Osteocyte (in vitro differentiated cells): ENCODE results near the gene BRAT1. TPM values are rescaled to one million over a fixed set of nuclear protein-coding genes. Genes with fewer than 3 reads are reported as not detected.

Source experiments
- DNase-seq: peaks from one replicate; pipeline ENCODE4 v3.0.0; 2021; ENCODE audit warnings: mixed read lengths; ENCODE audit not compliant: unreplicated experiment; ENCODE audit errors: extremely low spot score
- H3K27ac Mint-ChIP-seq: one replicate; pipeline ENCODE4 v1.8.0; 2021; ENCODE audit warnings: mild to moderate bottlenecking, mixed read lengths; ENCODE audit not compliant: unreplicated experiment
- H3K27me3 Mint-ChIP-seq: one replicate; pipeline ENCODE4 v1.8.0; 2021; ENCODE audit warnings: mixed read lengths; ENCODE audit not compliant: unreplicated experiment
- H3K36me3 Mint-ChIP-seq: one replicate; pipeline ENCODE4 v1.8.0; 2021; ENCODE audit warnings: mixed read lengths; ENCODE audit not compliant: unreplicated experiment
- H3K4me1 Mint-ChIP-seq: one replicate; pipeline ENCODE4 v1.8.0; 2021; ENCODE audit warnings: mixed read lengths; ENCODE audit not compliant: unreplicated experiment
- H3K4me3 Mint-ChIP-seq: one replicate; pipeline ENCODE4 v1.8.0; 2021; ENCODE audit warnings: mild to moderate bottlenecking, moderate library complexity, mixed read lengths; ENCODE audit not compliant: unreplicated experiment
- H3K9me3 Mint-ChIP-seq: one replicate; pipeline ENCODE4 v1.8.0; 2021; ENCODE audit warnings: mixed read lengths; ENCODE audit not compliant: unreplicated experiment
- CTCF ChIP-seq: fragments of 200-600 bp; sonication (generic); IDR thresholded peaks from 2 replicates; pipeline ENCODE4 v1.5.0; 2021; ENCODE audit warnings: antibody characterized with exemption, mild to moderate bottlenecking, moderate library complexity
- total RNA-seq: library from RNA; stranded (reverse); gene quantifications from 2 replicates; pipeline ENCODE4 v1.2.1, GENCODE V29; 2021

The BRAT1 gene
- total RNA-seq, 1 donor from 2014 or later: 27.8 TPM

GRCh38 chr7:2542916-2543871 is 12.1 kb downstream of the BRAT1 start:
- H3K9me3 Mint-ChIP-seq: no peaks in the 10 kb centered on the region
- no peak for TF ChIP-seq CTCF
- no peak overlapping the region for H3K27ac Mint-ChIP-seq
- no peak overlapping the region for H3K4me3 Mint-ChIP-seq
- peaks cover 22% of the 10 kb centered on the region for H3K36me3 Mint-ChIP-seq
- DNase-seq: no peak
- H3K27me3 Mint-ChIP-seq: no peaks in the 10 kb centered on the region
- H3K4me1 Mint-ChIP-seq: no peaks in the 10 kb centered on the region

DNA sequence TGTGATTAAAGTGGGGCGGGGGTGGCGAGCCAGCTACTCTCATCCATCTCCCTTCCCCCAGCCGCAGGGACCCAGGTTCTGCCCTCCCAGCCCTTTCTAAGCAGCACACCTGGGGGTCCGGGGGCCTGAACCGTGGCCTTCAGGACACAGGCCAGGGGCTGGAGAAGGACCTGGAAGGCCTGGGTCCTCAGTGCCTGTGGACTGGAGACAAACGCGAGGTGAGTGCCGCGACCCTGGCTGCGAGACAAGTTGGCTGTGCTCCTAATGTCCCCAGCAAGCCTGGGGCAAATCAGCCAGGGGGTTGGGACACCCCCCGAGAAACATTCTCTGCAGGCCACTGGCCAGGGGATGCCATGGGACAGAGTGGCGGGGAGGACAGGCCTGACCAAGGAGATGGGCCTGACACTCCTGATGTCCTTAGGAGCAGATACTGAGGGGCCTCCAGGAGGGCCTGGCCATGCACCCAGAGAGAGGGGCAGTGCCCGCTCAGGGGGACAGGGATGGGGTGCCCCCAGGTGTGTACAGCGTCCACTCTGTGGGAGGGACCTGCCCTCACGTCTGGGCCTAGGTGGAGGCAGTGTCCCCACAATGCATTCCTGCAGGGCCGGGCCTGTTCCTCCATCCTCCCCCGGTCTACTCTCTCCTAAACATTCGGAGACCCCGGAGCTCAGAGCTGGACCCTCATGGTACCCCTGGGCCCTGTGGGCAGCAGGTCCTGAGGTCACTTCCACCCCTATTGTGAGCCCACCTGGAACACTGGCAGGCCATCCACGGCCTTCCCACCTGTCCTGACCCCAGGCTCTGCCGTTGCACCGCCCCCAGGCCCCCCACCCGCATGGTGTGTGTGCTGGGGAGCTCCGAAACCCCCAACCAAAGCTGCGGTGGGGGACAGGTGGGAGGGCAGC is 13.1 kb downstream of the BRAT1 start:
- no peak for TF ChIP-seq CTCF
- H3K9me3 Mint-ChIP-seq: no peaks in the 10 kb centered on the region
- H3K27ac Mint-ChIP-seq: no peak overlapping the region
- peaks cover 14% of the 10 kb centered on the region for H3K36me3 Mint-ChIP-seq
- H3K4me1 Mint-ChIP-seq: no peaks in the 10 kb centered on the region
- no peaks in the 10 kb centered on the region for H3K27me3 Mint-ChIP-seq
- H3K4me3 Mint-ChIP-seq: no peak overlapping the region
- no peak for DNase-seq

GRCh38 chr7:2541291-2542010 is 13.9 kb downstream of the BRAT1 start:
- no peak overlapping the region for H3K27ac Mint-ChIP-seq
- H3K9me3 Mint-ChIP-seq: no peaks in the 10 kb centered on the region
- no peak overlapping the region for H3K4me3 Mint-ChIP-seq
- H3K27me3 Mint-ChIP-seq: no peaks in the 10 kb centered on the region
- DNase-seq: no peak
- H3K4me1 Mint-ChIP-seq: no peaks in the 10 kb centered on the region
- H3K36me3 Mint-ChIP-seq: peaks cover 8% of the 10 kb centered on the region
- no peak for TF ChIP-seq CTCF

- Mint-ChIP-seq H3K4me1 (no peaks in the 10 kb centered on the region), H3K9me3 (no peaks in the 10 kb centered on the region)
- no peak for TF ChIP-seq CTCF
Measured at GRCh38 chr7:2540641-2541051, 14.7 kb downstream of the BRAT1 start.

More at GRCh38 chr7:2540641-2541051, 14.7 kb downstream of the BRAT1 start:
- Mint-ChIP-seq H3K36me3 (peaks cover 8% of the 10 kb centered on the region), H3K27me3 (no peaks in the 10 kb centered on the region), H3K27ac (no peak overlapping the region), H3K4me3 (no peak overlapping the region)
- DNase-seq: peak; percentile 84
